ENCODE data around the gene NUPR1.
"Not testable (repeated sequence)": the region's sequence is repeated elsewhere in the genome, so short reads cannot be mapped to it uniquely, and the experiment has no call there.

The NUPR1 gene

GRCh38 chr16:28491970-28492474 lies 46.8 kb downstream of the NUPR1 start, which contains the start of gene CLN3:
TSS of gene CLN3 (minus strand) at chr16:28492074. CDS start at chr16:28491759, 315 bp downstream.
- peak; percentile 78 for ATAC-seq (ENCODE audit: low read depth)
- H3K27me3 Mint-ChIP-seq: no peaks in the 10 kb centered on the region
- DNase-seq (ENCODE audit: low spot score in 2 of 2): peak; percentile 87 to 90
- H3K4me3 Mint-ChIP-seq: peak within 1 kb of the TSS; percentile 96
- H3K4me1 Mint-ChIP-seq: peaks cover 33% of the 10 kb centered on the region
- no peaks in the 10 kb centered on the region for H3K9me3 Mint-ChIP-seq
- H3K36me3 Mint-ChIP-seq: peaks cover 12% of the 10 kb centered on the region
- H3K27ac Mint-ChIP-seq: peak within 1 kb of the TSS; percentile 99

GRCh38 chr16:28491230-28491969 lies 47.4 kb downstream of the NUPR1 start:
- ATAC-seq (ENCODE audit: low read depth) (no peak), DNase-seq (ENCODE audit: low spot score in 2 of 2) (no peak)
- Mint-ChIP-seq H3K36me3 (peaks cover 14% of the 10 kb centered on the region), H3K4me1 (peaks cover 33% of the 10 kb centered on the region), H3K27ac (peak overlapping the region; percentile 99), H3K4me3 (peak overlapping the region; percentile 96), H3K9me3 (no peaks in the 10 kb centered on the region), H3K27me3 (no peaks in the 10 kb centered on the region)

- H3K9me3 Mint-ChIP-seq: no peaks in the 10 kb centered on the region
- H3K4me1 Mint-ChIP-seq: peaks cover 2% of the 10 kb centered on the region
- H3K27ac Mint-ChIP-seq: no peak overlapping the region
- DNase-seq (ENCODE audit: low spot score in 2 of 2): no peak
- no peaks in the 10 kb centered on the region for H3K27me3 Mint-ChIP-seq
- H3K4me3 Mint-ChIP-seq: no peak overlapping the region
- no peak for ATAC-seq (ENCODE audit: low read depth)
- H3K36me3 Mint-ChIP-seq: peaks cover 33% of the 10 kb centered on the region
Measured at GRCh38 chr16:28486266-28486665, 52.5 kb downstream of the NUPR1 start.

- not testable (repeated sequence) for H3K4me3 Mint-ChIP-seq; DNase-seq (ENCODE audit: low spot score in 2 of 2); ATAC-seq (ENCODE audit: low read depth); H3K9me3 Mint-ChIP-seq; H3K4me1 Mint-ChIP-seq; H3K27ac Mint-ChIP-seq; H3K27me3 Mint-ChIP-seq
- H3K36me3 Mint-ChIP-seq: peaks cover 32% of the 10 kb centered on the region
Measured at GRCh38 chr16:28483361-28483760, 55.4 kb downstream of the NUPR1 start.
